GM10248 (cell line): ENCODE measurements around the gene APOL1.
"Not testable (repeated sequence)": the region's sequence is repeated elsewhere in the genome, so short reads cannot be mapped to it uniquely, and the experiment has no call there.

Experiments
- CTCF ChIA-PET: fragments of 300-600 bp; sonication (Branson Sonifier 250); formaldehyde crosslinking; extraction: SDS; loops from one replicate; lab custom pipeline; 2021; ENCODE audit warnings: antibody characterized with exemption; lab: Yijun Ruan, JAX
- POLR2A ChIA-PET: fragments of 350-650 bp; sonication (Branson Sonifier 250); formaldehyde crosslinking; extraction: SDS; loops from one replicate; lab custom pipeline; 2020; ENCODE audit warnings: antibody characterized with exemption; lab: Yijun Ruan, JAX
- DNase-seq: peaks from one replicate; pipeline ENCODE4 v3.0.0; 2012; ENCODE audit errors: extremely low spot score
- CTCF ChIP-seq: IDR thresholded peaks from 2 replicates; pipeline ENCODE4 v1.5.1; 2012; ENCODE audit warnings: mild to moderate bottlenecking, low read depth; ENCODE audit errors: extremely low read depth, missing control alignments, control extremely low read depth

APOL1 gene

DNA sequence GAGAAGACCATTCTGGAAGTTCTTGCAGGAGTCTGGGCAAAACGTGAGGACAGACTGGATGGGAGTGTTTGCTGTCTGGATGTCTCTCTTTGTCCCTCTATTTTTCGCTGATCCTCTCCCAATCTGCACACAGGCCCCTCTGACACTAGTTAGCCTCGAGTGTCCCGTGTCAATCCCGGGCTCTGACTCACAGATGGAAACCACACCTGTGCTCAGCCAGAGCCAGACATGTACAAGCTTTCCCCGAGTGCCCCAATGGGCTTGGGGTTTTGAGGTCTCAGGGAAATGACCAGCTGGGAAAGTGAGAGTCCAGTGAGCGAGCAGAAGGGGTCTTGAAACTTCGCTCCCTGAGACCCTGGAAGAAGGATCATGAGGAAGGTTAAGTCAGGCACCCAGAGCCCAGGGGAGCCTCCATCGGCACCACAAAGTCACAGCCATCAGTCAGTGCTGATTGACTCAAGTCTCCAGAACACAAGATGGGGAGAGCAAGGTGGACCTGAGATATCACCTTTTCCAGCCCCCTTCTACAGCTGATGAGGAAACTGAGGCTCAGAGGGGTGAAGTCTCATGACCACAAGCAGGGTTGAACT is 27.5 kb upstream of the APOL1 start:
- CTCF ChIA-PET, result interaction anchor here (1.0 to 2.7 kb wide), 2 partner anchors 12 to 14 kb away, joined by 5 to 11 read pairs; no protein-coding TSS in a partner anchor
- POLR2A ChIA-PET, result no interaction called here
- TF ChIP-seq CTCF, result no peak
- no peak for DNase-seq

DNA sequence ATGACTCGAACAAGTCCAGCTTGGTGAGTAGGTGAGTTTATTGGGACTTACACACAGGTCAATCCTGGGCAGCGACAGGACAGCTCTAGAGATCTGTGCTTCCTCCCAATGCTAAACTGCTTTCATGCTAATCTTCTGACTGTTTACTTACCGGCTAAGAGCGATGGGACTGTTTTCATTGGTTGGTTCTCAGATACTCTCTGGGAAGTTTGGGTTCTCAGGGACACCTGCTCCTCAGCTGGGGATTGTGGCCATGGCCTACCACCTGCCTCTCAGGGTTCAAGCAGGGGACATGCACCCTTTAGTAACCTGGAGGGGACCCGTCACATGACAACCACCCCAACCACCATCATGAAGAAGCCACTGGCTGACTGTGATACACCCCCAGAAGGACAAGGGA is 26.7 kb upstream of the APOL1 start:
- CTCF ChIA-PET, result interaction anchor here (1.0 to 2.7 kb wide), 3 partner anchors 11 to 15 kb away, joined by 5 to 11 read pairs (median 5); no protein-coding TSS in a partner anchor
- TF ChIP-seq CTCF, result no peak
- POLR2A ChIA-PET, result no interaction called here
- no peak for DNase-seq

DNA sequence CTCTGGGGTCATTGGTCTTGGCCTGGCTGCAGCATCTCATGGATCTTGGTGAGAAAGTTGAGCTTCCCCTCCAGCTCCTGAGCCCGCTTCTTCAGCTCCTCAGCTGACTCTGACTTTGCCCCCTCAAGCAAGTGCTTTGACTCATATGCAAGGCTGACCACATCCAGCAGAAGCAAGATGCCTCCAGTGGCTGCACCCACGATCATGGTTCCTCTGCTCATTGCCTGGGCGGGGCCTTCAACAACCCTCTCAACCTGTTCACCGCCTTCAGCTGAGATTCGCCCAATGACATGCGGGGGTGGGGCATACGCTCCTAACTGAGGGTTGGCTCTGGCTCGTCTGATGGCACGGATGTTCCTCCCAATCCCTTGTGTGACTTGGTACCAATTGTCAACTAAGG is 25.5 kb upstream of the APOL1 start:
- CTCF ChIA-PET, result interaction anchor here (1.0 to 2.7 kb wide), 6 partner anchors 10 to 50 kb away, joined by 3 to 11 read pairs (median 4); no protein-coding TSS in a partner anchor
- no peak for DNase-seq
- POLR2A ChIA-PET, result interaction anchor here (0.6 kb wide), 1 partner anchor 557 kb away, joined by 5 read pairs; no protein-coding TSS in a partner anchor
- no peak for TF ChIP-seq CTCF

GRCh38 chr22:36227806-36228205 is 25.1 kb upstream of the APOL1 start:
- TF ChIP-seq CTCF, result no peak
- ChIA-PET POLR2A (interaction anchor here (0.6 to 0.8 kb wide), 2 partner anchors 12 to 557 kb away, joined by 3 to 5 read pairs; partner anchors contain the start of gene APOL2), CTCF (interaction anchor here (1.0 to 2.7 kb wide), 7 partner anchors 9 to 73 kb away, joined by 3 to 11 read pairs (median 4); no protein-coding TSS in a partner anchor)
- no peak for DNase-seq

DNA sequence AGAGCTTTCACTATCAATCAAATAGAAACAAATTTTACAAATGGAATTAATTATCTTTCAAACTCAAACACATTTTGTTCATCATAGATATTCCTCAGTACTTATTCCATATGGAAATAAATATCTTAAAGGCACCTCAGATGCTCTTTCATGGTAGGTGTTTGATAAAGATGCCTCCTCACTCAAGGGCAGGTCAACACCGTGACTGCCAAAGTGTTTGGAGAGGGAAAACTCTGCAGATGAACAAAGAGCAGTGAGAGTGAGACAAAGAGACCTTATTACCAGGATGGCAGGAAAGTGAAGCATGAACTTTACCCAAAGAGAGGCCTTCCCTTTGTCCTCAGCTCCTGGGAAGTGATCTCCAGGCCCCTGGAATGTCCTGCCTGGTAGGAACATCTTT is 24.6 kb upstream of the APOL1 start:
- ChIA-PET CTCF (interaction anchor here (0.8 to 2.7 kb wide), 6 partner anchors 9 to 242 kb away, joined by 3 to 11 read pairs (median 4); no protein-coding TSS in a partner anchor), POLR2A (interaction anchor here (0.8 kb wide), 1 partner anchor 11 kb away, joined by 3 read pairs; the partner anchor contains the start of gene APOL2)
- not testable (repeated sequence) for DNase-seq

DNA sequence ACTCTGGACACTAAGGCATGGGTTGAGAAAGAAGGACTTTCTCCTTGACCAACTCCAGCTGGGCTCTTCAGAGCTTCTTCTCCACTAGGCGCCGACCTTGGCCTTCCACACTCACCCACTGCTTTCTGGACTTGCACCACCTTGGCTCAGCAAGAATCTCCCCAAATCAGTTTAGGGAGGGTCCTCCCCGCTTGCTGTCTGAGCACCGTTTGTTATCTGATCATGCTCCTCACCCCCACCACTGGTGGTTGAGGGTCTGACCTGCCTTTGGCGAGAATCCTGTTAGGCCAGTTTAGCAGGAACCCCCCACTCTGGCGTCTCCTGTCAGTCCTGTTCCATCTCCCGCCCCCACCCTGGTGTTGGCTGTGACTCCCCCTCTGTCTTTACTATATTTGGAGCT is 24.0 kb upstream of the APOL1 start:
- no peak for DNase-seq
- ChIA-PET CTCF (interaction anchor here (0.8 to 1.7 kb wide), 3 partner anchors 49 to 242 kb away, joined by 3 to 4 read pairs (median 4); no protein-coding TSS in a partner anchor), POLR2A (no interaction called here)
- no peak for TF ChIP-seq CTCF

DNA sequence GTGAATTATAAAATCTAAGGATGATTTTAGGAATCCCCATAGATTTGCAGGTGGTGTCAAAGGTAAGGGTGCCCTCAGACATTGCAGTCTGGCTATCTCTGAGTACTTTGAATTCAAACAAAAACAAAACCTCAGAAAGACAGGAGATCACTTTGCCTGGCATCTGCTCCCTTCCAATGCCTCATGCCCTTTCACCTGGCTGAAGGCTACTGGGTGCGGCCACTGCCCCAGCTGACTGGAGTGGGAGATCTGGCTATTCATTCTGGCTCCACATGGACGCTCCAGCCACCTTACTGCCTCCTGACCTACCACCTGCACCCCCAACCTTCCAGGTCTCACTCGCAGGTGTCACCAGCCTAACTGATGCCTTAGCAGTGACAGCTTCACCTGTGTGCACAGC is 23.3 kb upstream of the APOL1 start:
- CTCF ChIA-PET, POLR2A ChIA-PET, DNase-seq: not testable (repeated sequence)

GRCh38 chr22:36231051-36231450 is 21.9 kb upstream of the APOL1 start:
- CTCF ChIA-PET, POLR2A ChIA-PET, DNase-seq: not testable (repeated sequence)
